NCI-H2029 (cell line): ENCODE measurements around the gene PRPF40B.

Experiments used
- DNase-seq: peaks from one replicate; lab custom pipeline; 2025; lab: John Stamatoyannopoulos, UW

Gene PRPF40B

GRCh38 chr12:49687941-49688340 is 64.6 kb downstream of the PRPF40B start:
- DNase-seq: no peak

- no peak for DNase-seq
Measured at GRCh38 chr12:49689237-49689636, 65.9 kb downstream of the PRPF40B start.

GRCh38 chr12:49689785-49690184 is 66.4 kb downstream of the PRPF40B start:
- DNase-seq: no peak

GRCh38 chr12:49692851-49693250 is 69.5 kb downstream of the PRPF40B start:
- no peak for DNase-seq

- DNase-seq: no peak
Measured at GRCh38 chr12:49693931-49694444, 70.6 kb downstream of the PRPF40B start.
